ENCODE data around the gene C10orf62. TPM values are rescaled to one million over a fixed set of nuclear protein-coding genes. Genes with fewer than 3 reads are reported as not detected.

C10orf62 gene
- total and polyA plus RNA-seq, 2 donors (not counting 3 experiments of a cell fraction or from before 2014, with no cell fraction given) = not detected

DNA sequence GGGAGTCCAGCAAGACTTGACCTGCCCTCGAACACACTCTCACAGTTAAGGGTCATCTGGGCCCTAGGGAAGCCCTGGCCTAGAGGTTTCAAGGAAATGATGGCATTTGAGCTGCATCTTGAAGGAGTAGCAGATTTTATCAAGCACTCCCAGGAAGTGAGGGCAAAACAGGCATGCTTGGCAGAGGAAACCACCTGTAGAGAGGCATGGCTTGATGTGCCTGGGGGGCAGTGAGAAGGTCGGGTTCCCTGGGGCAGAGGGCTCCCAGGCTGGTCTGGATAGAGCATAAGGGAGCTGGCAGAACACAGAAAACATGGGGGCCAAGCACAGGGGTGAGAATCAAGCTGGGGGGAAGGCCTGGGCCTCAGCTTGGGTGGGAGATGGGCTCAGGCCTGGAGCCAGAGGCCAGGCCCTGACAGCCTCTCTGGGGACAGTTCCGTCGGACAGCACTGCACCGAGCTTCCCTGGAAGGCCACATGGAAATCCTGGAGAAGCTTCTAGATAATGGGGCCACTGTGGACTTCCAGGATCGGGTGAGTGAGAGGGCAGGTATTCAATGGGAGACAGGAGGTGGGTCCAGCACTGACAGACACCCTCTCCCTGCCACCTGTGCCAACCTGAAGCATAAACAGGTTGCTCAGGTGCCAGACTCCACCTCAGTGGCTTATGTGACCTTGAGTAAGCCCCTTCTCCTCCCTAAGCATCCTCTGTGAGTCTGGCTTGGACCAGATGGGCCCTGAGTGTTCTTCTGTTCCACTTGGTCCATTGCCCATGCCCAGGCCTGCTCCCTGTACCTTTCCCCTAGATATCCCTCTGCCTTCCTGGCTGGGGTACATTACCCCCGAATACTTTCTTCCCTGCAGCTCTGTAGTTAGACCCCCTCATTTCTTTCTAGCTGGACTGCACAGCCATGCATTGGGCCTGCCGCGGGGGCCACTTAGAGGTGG, 8.8 kb upstream of the C10orf62 start:
- TF ChIP-seq FOS (IDR thresholded peaks at IDR 0.05; ENCODE audit: borderline replicate concordance, insufficient read depth, low read length) (no peak), EZH2 (IDR thresholded peaks at IDR 0.05; ENCODE audit: borderline replicate concordance, low read depth, low read length, severe bottlenecking) (no peak), MAX (IDR thresholded peaks at IDR 0.05; ENCODE audit: insufficient read depth, insufficient read length) (no peak)
- Histone ChIP-seq H3K9ac (replicated peaks; ENCODE audit: extremely low read depth, insufficient read depth, low read length) (no peak overlapping the region), H4K20me1 (replicated peaks; ENCODE audit: control insufficient read depth, extremely low read depth, insufficient read depth, low read length) (no peaks in the 10 kb centered on the region), H3K36me3 (ENCODE audit: control insufficient read depth in 2 of 2, extremely low read depth in 1 of 2, insufficient read depth in 2 of 2, low read length in 2 of 2) (no peaks in the 10 kb centered on the region), H3K79me2 (ENCODE audit: control insufficient read depth, insufficient read depth, low read length) (no peaks in the 10 kb centered on the region), H3K27me3 (ENCODE audit: control insufficient read depth in 2 of 2, insufficient read depth in 2 of 2, low read length in 2 of 2) (no peaks in the 10 kb centered on the region), H3K9me1 (replicated peaks; ENCODE audit: control insufficient read depth, extremely low read depth, insufficient read depth, low read length) (no peaks in the 10 kb centered on the region), H3K4me2 (ENCODE audit: insufficient read depth, low read length) (no peak overlapping the region), H3K4me3 (replicated peaks in 1 of 3; ENCODE audit: insufficient read depth in 1 of 3, low read depth in 1 of 3, low read length in 3 of 3) (no peak overlapping the region), H2AFZ (ENCODE audit: low read depth, low read length) (no peak overlapping the region), H3K27ac (ENCODE audit: insufficient read depth, low read depth, low read length) (no peak overlapping the region), H3K9me3 (replicated peaks; ENCODE audit: control insufficient read depth, insufficient read depth, low read length) (no peaks in the 10 kb centered on the region), H3K4me1 (ENCODE audit: control insufficient read depth, extremely low read depth, insufficient read depth, low read length) (no peaks in the 10 kb centered on the region)
- BruUV-seq (replicated peaks) = no TSS peak
- dilution Hi-C loops (cut with MboI; ENCODE audit: extremely low pct_ligation_motif_present, low sequenced_read_pairs) = no loop called here
- DNase-seq (ENCODE audit: low read depth, low spot score) (no peak), FAIRE-seq (no peak)
- POLR2A ChIA-PET = interaction anchor here (1.8 kb wide), 1 partner anchor 16 kb away, joined by 4 read pairs; no protein-coding TSS in a partner anchor
- CTCF ChIA-PET = interaction anchor here (1.0 to 1.7 kb wide), 5 partner anchors 16 to 47 kb away, joined by 3 to 5 read pairs (median 3); no protein-coding TSS in a partner anchor
- intact Hi-C loops (cut with micrococcal nuclease) = no loop called here

- Histone ChIP-seq H3K79me2 (ENCODE audit: control insufficient read depth, insufficient read depth, low read length) (no peaks in the 10 kb centered on the region), H3K27ac (ENCODE audit: insufficient read depth, low read depth, low read length) (no peak overlapping the region), H3K9me1 (replicated peaks; ENCODE audit: control insufficient read depth, extremely low read depth, insufficient read depth, low read length) (no peaks in the 10 kb centered on the region), H3K27me3 (ENCODE audit: control insufficient read depth in 2 of 2, insufficient read depth in 2 of 2, low read length in 2 of 2) (no peaks in the 10 kb centered on the region), H3K4me3 (replicated peaks in 1 of 3; ENCODE audit: insufficient read depth in 1 of 3, low read depth in 1 of 3, low read length in 3 of 3) (no peak overlapping the region), H3K4me1 (ENCODE audit: control insufficient read depth, extremely low read depth, insufficient read depth, low read length) (no peaks in the 10 kb centered on the region), H3K9ac (replicated peaks; ENCODE audit: extremely low read depth, insufficient read depth, low read length) (no peak overlapping the region), H3K9me3 (replicated peaks; ENCODE audit: control insufficient read depth, insufficient read depth, low read length) (no peaks in the 10 kb centered on the region), H3K4me2 (ENCODE audit: insufficient read depth, low read length) (no peak overlapping the region), H4K20me1 (replicated peaks; ENCODE audit: control insufficient read depth, extremely low read depth, insufficient read depth, low read length) (no peaks in the 10 kb centered on the region), H3K36me3 (ENCODE audit: control insufficient read depth in 2 of 2, extremely low read depth in 1 of 2, insufficient read depth in 2 of 2, low read length in 2 of 2) (no peaks in the 10 kb centered on the region), H2AFZ (ENCODE audit: low read depth, low read length) (no peak overlapping the region)
- FAIRE-seq (no peak), DNase-seq (ENCODE audit: low read depth, low spot score) (no peak)
- ChIA-PET CTCF (interaction anchor here (1.0 to 3.0 kb wide), 2 partner anchors 10 to 14 kb away, joined by 3 to 10 read pairs; partner anchors contain the start of gene ANKRD2), POLR2A (no interaction called here)
- intact Hi-C loops (cut with micrococcal nuclease) (no loop called here), dilution Hi-C loops (cut with MboI; ENCODE audit: extremely low pct_ligation_motif_present, low sequenced_read_pairs) (no loop called here)
- BruUV-seq (replicated peaks) = no TSS peak
- TF ChIP-seq CTCF (IDR thresholded peaks at IDR 0.05; ENCODE audit: extremely low read depth in 1 of 2, insufficient read depth in 1 of 2, low read depth in 1 of 2, low read length in 2 of 2) = no peak
- TF ChIP-seq MYC (IDR thresholded peaks at IDR 0.05; ENCODE audit: low read depth, low read length) = no peak
- no peak for TF ChIP-seq POLR2AphosphoS5 (IDR thresholded peaks at IDR 0.05; ENCODE audit: insufficient read depth, low read depth, low read length)
- TF ChIP-seq EZH2 (IDR thresholded peaks at IDR 0.05; ENCODE audit: borderline replicate concordance, low read depth, low read length, severe bottlenecking) = no peak
- TF ChIP-seq JUN (IDR thresholded peaks at IDR 0.05; ENCODE audit: borderline replicate concordance, insufficient read depth, insufficient read length, low read depth) = no peak
- TF ChIP-seq FOS (IDR thresholded peaks at IDR 0.05; ENCODE audit: borderline replicate concordance, insufficient read depth, low read length) = no peak
- TF ChIP-seq POLR2A (IDR thresholded peaks at IDR 0.05; ENCODE audit: low read depth, low read length) = no peak
- TF ChIP-seq GATA2 (IDR thresholded peaks at IDR 0.05; ENCODE audit: insufficient read depth, insufficient read length, low read depth, low read length) = no peak
- TF ChIP-seq MAX (IDR thresholded peaks at IDR 0.05; ENCODE audit: insufficient read depth, insufficient read length) = no peak
Observed at GRCh38 chr10:97582169-97582568, 7.4 kb upstream of the C10orf62 start.

All from endothelial cell of umbilical vein (primary cell).